ENCODE results near the gene PPIE. TPM values are rescaled to one million over a fixed set of nuclear protein-coding genes. Genes with fewer than 3 reads are reported as not detected.

Gene PPIE
- total and polyA plus RNA-seq, 7 donors = 43.2 to 56.4 (median 43.7) TPM

DNA sequence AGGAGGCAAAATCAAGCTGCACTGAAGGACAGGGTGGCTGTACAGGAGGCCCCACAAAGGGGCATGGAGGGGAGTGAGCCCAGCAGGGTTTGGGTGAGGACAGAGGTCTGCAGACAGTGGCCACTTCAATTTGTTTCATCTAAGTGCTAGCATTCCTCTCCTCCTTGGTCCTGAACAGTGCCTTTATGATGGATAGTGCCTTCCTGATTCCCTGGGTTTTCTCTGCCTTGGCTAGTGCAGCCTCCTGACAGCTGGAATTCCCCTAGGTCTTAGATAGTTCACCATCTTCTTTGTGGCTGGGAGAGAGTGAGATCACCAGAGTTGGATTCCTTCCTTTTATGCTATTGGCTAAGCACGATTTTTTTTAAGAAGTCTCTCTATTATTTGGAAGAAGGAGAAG lies 43.7 kb upstream of the PPIE start:
- H3K36me3 ChIP-seq = no peaks in the 10 kb centered on the region

DNA sequence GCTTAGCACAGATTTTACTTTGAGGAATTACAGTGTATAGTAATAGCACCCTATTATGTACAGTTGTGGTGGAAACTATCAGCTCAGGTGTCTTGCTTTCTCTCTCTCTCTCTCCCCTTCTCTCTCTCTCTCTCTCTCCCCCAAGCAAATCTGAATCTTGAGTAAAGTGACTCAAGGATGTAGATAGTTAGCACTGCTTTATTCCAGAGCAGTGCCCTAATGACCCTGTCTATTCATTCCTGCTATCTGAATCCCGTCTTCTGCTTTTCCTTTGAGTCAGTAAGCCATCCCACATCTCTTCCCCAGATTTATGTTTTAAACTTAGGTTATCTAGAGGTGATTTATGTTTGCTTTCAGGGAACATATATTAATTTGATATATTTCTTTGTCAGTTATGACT lies 42.2 kb upstream of the PPIE start:
- no peaks in the 10 kb centered on the region for H3K9me3 ChIP-seq
- WGBS, 2 donors = 43 to 47% methylated on average over 1 of the region's 1 CpG
- no peak overlapping the region for H3K27ac ChIP-seq
- TF ChIP-seq POLR2A (IDR thresholded peaks at IDR 0.05) (no peak), EP300 (IDR thresholded peaks at IDR 0.05) (no peak), POLR2AphosphoS5 (IDR thresholded peaks at IDR 0.05) (no peak)
- TF ChIP-seq, protein P1, sequence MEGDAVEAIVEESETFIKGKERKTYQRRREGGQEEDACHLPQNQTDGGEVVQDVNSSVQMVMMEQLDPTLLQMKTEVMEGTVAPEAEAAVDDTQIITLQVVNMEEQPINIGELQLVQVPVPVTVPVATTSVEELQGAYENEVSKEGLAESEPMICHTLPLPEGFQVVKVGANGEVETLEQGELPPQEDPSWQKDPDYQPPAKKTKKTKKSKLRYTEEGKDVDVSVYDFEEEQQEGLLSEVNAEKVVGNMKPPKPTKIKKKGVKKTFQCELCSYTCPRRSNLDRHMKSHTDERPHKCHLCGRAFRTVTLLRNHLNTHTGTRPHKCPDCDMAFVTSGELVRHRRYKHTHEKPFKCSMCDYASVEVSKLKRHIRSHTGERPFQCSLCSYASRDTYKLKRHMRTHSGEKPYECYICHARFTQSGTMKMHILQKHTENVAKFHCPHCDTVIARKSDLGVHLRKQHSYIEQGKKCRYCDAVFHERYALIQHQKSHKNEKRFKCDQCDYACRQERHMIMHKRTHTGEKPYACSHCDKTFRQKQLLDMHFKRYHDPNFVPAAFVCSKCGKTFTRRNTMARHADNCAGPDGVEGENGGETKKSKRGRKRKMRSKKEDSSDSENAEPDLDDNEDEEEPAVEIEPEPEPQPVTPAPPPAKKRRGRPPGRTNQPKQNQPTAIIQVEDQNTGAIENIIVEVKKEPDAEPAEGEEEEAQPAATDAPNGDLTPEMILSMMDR (IDR thresholded peaks at IDR 0.05) = no peak
- H3K27me3 ChIP-seq = peaks cover 18 to 20% (median 18%) of the 10 kb centered on the region in 3 donors
- DNase-seq = no peak
- intact Hi-C loops (cut with DNase I) = no loop called here
- no peaks in the 10 kb centered on the region for H3K36me3 ChIP-seq
- peaks cover 0 to 18% (median 14%) of the 10 kb centered on the region in 4 donors for H3K4me1 ChIP-seq
- H3K4me3 ChIP-seq = no peak overlapping the region

More for the DNA sequence above, 43.7 kb upstream of the PPIE start:
- TF ChIP-seq, protein P1 (IDR thresholded peaks at IDR 0.05) = no peak
- TF ChIP-seq POLR2AphosphoS5 (IDR thresholded peaks at IDR 0.05) = no peak
- TF ChIP-seq POLR2A (IDR thresholded peaks at IDR 0.05) = no peak
- TF ChIP-seq EP300 (IDR thresholded peaks at IDR 0.05) = no peak
- H3K27me3 ChIP-seq = peaks cover 30 to 34% (median 32%) of the 10 kb centered on the region in 3 donors
- intact Hi-C loops (cut with DNase I) = no loop called here
- 19% methylated on average over 1 of the region's 1 CpG for WGBS, 2 donors
- H3K4me3 ChIP-seq = no peak overlapping the region
- H3K4me1 ChIP-seq = peaks cover 0 to 21% (median 18%) of the 10 kb centered on the region in 4 donors
- H3K9me3 ChIP-seq = no peaks in the 10 kb centered on the region
- no peak overlapping the region for H3K27ac ChIP-seq
- DNase-seq = no peak

DNA sequence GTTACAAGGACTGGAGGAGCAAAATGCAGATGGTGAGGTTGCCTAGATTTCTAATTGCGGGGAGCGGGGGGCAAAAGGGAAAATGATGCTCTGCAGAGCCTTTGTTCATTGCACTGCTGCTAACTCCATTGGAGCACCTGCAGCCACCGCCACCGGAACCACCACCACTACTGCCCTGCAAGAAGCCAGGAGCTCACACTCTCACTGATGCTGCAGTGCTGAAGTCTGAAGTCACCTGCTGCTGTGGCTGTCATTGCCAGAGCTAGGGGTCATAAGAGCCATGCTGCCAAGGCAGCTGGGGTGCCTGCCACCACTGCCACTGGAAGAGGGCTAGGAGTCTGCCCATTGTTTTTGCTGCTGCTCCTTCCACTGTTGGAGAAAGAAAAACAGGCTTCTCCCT lies 40.1 kb upstream of the PPIE start:
- Histone ChIP-seq H3K27ac (no peak overlapping the region), H3K4me3 (no peak overlapping the region), H3K27me3 (no peaks in the 10 kb centered on the region), H3K36me3 (no peaks in the 10 kb centered on the region), H3K4me1 (peaks cover 0 to 5% (median 2%) of the 10 kb centered on the region in 4 donors), H3K9me3 (no peaks in the 10 kb centered on the region)
- intact Hi-C loops (cut with DNase I) = no loop called here
- DNase-seq = no peak
- WGBS, 2 donors = 88 to 92% methylated on average over 4 of the region's 4 CpGs
- TF ChIP-seq POLR2A (IDR thresholded peaks at IDR 0.05) (no peak), EP300 (IDR thresholded peaks at IDR 0.05) (no peak), POLR2AphosphoS5 (IDR thresholded peaks at IDR 0.05) (no peak)
- TF ChIP-seq, protein P1 (IDR thresholded peaks at IDR 0.05) = no peak

DNA sequence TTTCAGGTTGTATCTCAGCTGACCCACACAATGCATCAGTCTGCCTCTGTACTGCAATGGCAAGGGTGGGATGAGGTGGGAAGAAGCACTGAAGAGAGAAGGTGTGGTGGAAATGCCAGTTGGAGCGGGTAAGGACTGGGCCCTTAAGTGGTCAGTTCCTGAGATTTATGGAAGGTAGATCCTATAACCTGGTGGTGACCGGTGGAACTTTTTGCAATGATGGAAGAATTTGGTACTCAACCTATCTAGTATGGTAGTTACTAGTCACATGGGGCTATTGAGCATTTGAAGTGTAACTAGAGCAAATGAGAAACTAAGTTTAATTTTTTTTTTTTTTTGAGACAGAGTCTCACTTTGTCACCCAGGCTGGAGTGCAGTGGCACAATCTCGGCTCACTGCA lies 39.3 kb upstream of the PPIE start:
- H3K9me3 ChIP-seq = no peaks in the 10 kb centered on the region
- H3K27ac ChIP-seq = no peak overlapping the region
- WGBS, 2 donors = 87 to 94% methylated on average over 3 of the region's 3 CpGs
- no peaks in the 10 kb centered on the region for H3K27me3 ChIP-seq
- H3K4me1 ChIP-seq = peaks cover 0 to 5% (median 2%) of the 10 kb centered on the region in 4 donors
- intact Hi-C loops (cut with DNase I) = no loop called here
- DNase-seq = no peak
- TF ChIP-seq POLR2A (IDR thresholded peaks at IDR 0.05) = no peak
- no peak for TF ChIP-seq EP300 (IDR thresholded peaks at IDR 0.05)
- TF ChIP-seq POLR2AphosphoS5 (IDR thresholded peaks at IDR 0.05) = no peak
- TF ChIP-seq, protein P1 (IDR thresholded peaks at IDR 0.05) = no peak
- no peaks in the 10 kb centered on the region for H3K36me3 ChIP-seq
- no peak overlapping the region for H3K4me3 ChIP-seq

DNA sequence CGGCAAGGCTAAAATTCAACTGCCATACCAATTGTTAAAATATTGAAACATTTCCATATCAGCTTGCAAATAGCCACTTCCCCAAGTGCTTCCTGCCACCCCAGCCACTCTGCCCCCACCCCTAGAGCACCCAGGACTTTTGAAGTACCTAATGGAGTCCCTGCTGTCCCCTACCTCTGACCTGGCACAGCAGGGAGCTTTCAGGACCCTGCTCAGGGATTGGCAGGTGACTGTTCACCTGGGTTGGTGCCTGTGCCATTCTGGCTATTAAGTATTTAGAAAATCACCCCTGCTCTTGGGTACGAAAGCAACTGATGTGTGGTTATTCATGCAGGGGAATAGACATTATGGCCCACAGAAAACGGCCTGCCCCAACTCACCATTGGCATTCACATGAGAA lies 38.3 kb upstream of the PPIE start:
- Histone ChIP-seq H3K9me3 (no peaks in the 10 kb centered on the region), H3K4me3 (no peak overlapping the region), H3K36me3 (no peaks in the 10 kb centered on the region), H3K27me3 (no peaks in the 10 kb centered on the region), H3K4me1 (peaks cover 0 to 5% (median 2%) of the 10 kb centered on the region in 4 donors), H3K27ac (no peak overlapping the region)
- TF ChIP-seq POLR2AphosphoS5 (IDR thresholded peaks at IDR 0.05) = no peak
- no peak for TF ChIP-seq EP300 (IDR thresholded peaks at IDR 0.05)
- TF ChIP-seq, protein P1 (IDR thresholded peaks at IDR 0.05) = no peak
- TF ChIP-seq POLR2A (IDR thresholded peaks at IDR 0.05) = no peak
- no peak for DNase-seq
- intact Hi-C loops (cut with DNase I) = no loop called here
- WGBS, 2 donors = 67 to 90% methylated on average over 3 of the region's 3 CpGs

Measured in sigmoid colon (tissue), 7 donors.